HG03159 (cell line): ENCODE data around the gene ATP2C2.
"Not testable (repeated sequence)": the region's sequence is repeated elsewhere in the genome, so short reads cannot be mapped to it uniquely, and the experiment has no call there.

Experiments used
- ATAC-seq: cut with Tn5 transposase; IDR thresholded peaks from one replicate; pipeline ENCODE4 v1.9.1; 2021; ENCODE audit warnings: mild to moderate bottlenecking, moderate library complexity; ENCODE audit not compliant: unreplicated experiment

Gene ATP2C2

GRCh38 chr16:84368308-84368996 lies at the start of gene ATP2C2:
ATP2C2 (plus strand) TSS chr16:84368538; CDS start chr16:84368616, 78 bp downstream.
- no peak for ATAC-seq

GRCh38 chr16:84319146-84319760 lies 49.1 kb upstream of the ATP2C2 start:
- no peak for ATAC-seq

GRCh38 chr16:84320511-84320910 lies 47.8 kb upstream of the ATP2C2 start:
- no peak for ATAC-seq

GRCh38 chr16:84321932-84322331 lies 46.4 kb upstream of the ATP2C2 start:
- no peak for ATAC-seq

GRCh38 chr16:84322749-84323148 lies 45.6 kb upstream of the ATP2C2 start:
- ATAC-seq: no peak

GRCh38 chr16:84323606-84324005 lies 44.7 kb upstream of the ATP2C2 start:
- no peak for ATAC-seq

GRCh38 chr16:84324434-84325262 lies 43.7 kb upstream of the ATP2C2 start:
- ATAC-seq: no peak

GRCh38 chr16:84326545-84326944 lies 41.8 kb upstream of the ATP2C2 start:
- ATAC-seq: no peak

- ATAC-seq: no peak
Measured at GRCh38 chr16:84327926-84328505, 40.3 kb upstream of the ATP2C2 start.

- no peak for ATAC-seq
Measured at GRCh38 chr16:84329016-84329415, 39.3 kb upstream of the ATP2C2 start.

- no peak for ATAC-seq
Measured at GRCh38 chr16:84329843-84330684, 38.3 kb upstream of the ATP2C2 start.

- no peak for ATAC-seq
Measured at GRCh38 chr16:84330685-84331050, 37.7 kb upstream of the ATP2C2 start.

GRCh38 chr16:84331998-84332780 lies 36.1 kb upstream of the ATP2C2 start:
- ATAC-seq: no peak

GRCh38 chr16:84332975-84333684 lies 35.2 kb upstream of the ATP2C2 start:
- ATAC-seq: no peak

- no peak for ATAC-seq
Measured at GRCh38 chr16:84334058-84334457, 34.3 kb upstream of the ATP2C2 start.

- no peak for ATAC-seq
Measured at GRCh38 chr16:84334482-84334881, 33.9 kb upstream of the ATP2C2 start.

GRCh38 chr16:84337236-84337635 lies 31.1 kb upstream of the ATP2C2 start:
- ATAC-seq: not testable (repeated sequence)

- ATAC-seq: no peak
Measured at GRCh38 chr16:84339311-84339710, 29.0 kb upstream of the ATP2C2 start.

- ATAC-seq: no peak
Measured at GRCh38 chr16:84339766-84340165, 28.6 kb upstream of the ATP2C2 start.
